Hepatocyte (in vitro differentiated cells): ENCODE measurements around the gene SLC35E3.

Experiments
- EZH2 ChIP-seq: fragments of 200-600 bp; sonication (generic); IDR thresholded peaks from 2 replicates; pipeline ENCODE4 v1.6.1; 2016; ENCODE audit warnings: antibody characterized with exemption, mild to moderate bottlenecking, borderline replicate concordance
- TF ChIP-seq, protein P1 (sequence below): fragments of 200-600 bp; sonication (generic); IDR thresholded peaks from 2 replicates; pipeline ENCODE4 v1.5.1; 2016; ENCODE audit warnings: antibody characterized with exemption, mild to moderate bottlenecking; ENCODE audit not compliant: poor library complexity

DNA sequence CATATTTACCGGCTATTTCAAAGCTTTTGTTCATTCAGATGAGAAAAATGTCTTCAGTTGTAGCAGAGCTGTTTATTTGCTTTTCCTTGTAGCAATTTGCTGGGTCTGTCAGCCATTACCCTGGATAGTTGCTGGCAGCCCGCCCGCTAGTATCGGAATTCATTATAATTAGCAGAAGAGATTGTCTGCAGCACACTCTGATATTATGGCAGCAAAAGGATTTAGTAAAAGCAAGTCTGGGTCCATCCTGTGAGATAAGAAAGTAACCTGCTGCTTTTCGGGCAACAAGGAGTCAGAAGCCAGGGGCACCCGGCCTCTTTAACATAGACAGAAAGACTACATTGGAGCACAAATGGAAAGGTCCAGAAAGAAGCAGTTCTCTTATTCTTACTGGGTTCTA is 6.1 kb upstream of the SLC35E3 start:
- TF ChIP-seq, protein P1, sequence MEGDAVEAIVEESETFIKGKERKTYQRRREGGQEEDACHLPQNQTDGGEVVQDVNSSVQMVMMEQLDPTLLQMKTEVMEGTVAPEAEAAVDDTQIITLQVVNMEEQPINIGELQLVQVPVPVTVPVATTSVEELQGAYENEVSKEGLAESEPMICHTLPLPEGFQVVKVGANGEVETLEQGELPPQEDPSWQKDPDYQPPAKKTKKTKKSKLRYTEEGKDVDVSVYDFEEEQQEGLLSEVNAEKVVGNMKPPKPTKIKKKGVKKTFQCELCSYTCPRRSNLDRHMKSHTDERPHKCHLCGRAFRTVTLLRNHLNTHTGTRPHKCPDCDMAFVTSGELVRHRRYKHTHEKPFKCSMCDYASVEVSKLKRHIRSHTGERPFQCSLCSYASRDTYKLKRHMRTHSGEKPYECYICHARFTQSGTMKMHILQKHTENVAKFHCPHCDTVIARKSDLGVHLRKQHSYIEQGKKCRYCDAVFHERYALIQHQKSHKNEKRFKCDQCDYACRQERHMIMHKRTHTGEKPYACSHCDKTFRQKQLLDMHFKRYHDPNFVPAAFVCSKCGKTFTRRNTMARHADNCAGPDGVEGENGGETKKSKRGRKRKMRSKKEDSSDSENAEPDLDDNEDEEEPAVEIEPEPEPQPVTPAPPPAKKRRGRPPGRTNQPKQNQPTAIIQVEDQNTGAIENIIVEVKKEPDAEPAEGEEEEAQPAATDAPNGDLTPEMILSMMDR = no peak
- no peak for TF ChIP-seq EZH2
